SH-SY5Y (cell line): Measurements from ENCODE around the gene OLFM1.

ENCODE experiments used
- GATA2 ChIP-seq: IDR thresholded peaks from 2 replicates; pipeline ENCODE4 v1.6.1; 2011; ENCODE audit warnings: mild to moderate bottlenecking, low read depth, low read length
- GATA3 ChIP-seq: IDR thresholded peaks from 2 replicates; pipeline ENCODE4 v1.6.1; 2011; ENCODE audit warnings: low read depth, mild to moderate bottlenecking, low read length, moderate library complexity

DNA sequence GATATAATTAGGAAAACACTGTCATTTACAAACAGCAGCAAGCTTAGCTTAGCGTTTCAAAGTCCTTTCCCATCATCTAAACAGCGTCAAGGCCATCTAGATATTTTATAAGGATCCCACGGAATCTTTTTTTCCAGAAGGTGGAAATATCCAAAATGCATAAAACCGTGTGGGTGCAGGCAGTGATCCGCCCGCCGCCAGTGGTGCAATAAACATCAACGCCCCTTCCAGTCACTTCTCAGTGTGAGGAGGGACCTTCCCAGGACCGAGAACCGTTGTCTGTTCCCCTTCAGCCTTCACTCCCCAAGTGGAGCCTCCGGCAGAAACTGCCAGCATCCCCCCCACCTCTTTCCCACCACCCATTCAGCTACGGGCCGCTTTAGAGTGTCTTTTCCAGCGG is 22.9 kb downstream of the OLFM1 start:
- no peak for TF ChIP-seq GATA2
- TF ChIP-seq GATA3 = no peak
